ENCODE results near the gene RBM11. TPM values are rescaled to one million over a fixed set of nuclear protein-coding genes. Genes with fewer than 3 reads are reported as not detected.

The RBM11 gene
- total and polyA plus RNA-seq, 9 of the 15 experiments (the other 6 are each of a cell fraction or from before 2014, with no cell fraction given): 0.98 to 5.3 (median 2.9) TPM

DNA sequence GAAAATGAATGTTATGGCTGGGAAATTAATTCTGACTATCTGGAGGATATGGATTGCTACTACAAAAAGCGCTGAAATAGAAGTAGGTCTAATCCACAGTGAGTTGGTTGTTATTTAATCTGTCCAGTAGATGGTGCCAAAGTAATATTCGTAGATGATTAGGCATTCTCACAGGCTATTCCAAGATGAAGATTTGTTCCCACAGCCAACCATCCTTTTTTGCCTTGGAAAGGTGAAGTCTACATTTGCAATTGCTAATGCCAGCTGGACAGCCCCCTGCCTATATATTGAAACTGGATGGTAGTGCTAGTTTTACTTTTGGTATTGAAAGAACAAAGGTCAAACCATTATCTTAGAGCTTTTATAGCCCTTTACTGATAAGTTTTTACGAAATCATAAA, 43.8 kb downstream of the RBM11 start:
- 25% methylated on average over 3 of the region's 3 CpGs for WGBS (ENCODE audit: insufficient coverage, low coverage, missing lambda C conversion rate)
- intact Hi-C loops (cut with micrococcal nuclease) (loop anchor here (2.0 to 10.0 kb wide), 6 partner anchors 38 to 1333 kb away; no protein-coding TSS in a partner anchor), in situ Hi-C loops (cut with MboI) (no loop called here)
- Histone ChIP-seq H4K20me1 (replicated peaks; ENCODE audit: control insufficient read depth, insufficient read depth, low read length) (no peaks in the 10 kb centered on the region), H3K4me1 (replicated peaks in 1 of 2; ENCODE audit: control insufficient read depth in 2 of 2, insufficient read depth in 2 of 2, low read length in 2 of 2) (no peaks in the 10 kb centered on the region; a peak in 1 of 5 replicates), H3K9me1 (ENCODE audit: control insufficient read depth, insufficient read depth, low read length) (no peaks in the 10 kb centered on the region), H2AFZ (ENCODE audit: low read depth, low read length) (no peak overlapping the region), H3K9ac (ENCODE audit: insufficient read depth in 1 of 2, low read depth in 2 of 2, low read length in 2 of 2) (no peak overlapping the region), H3K9me3 (replicated peaks; ENCODE audit: control insufficient read depth, insufficient read depth, low read depth, low read length) (no peaks in the 10 kb centered on the region), H3K79me2 (ENCODE audit: control insufficient read depth, insufficient read depth, low read length) (no peaks in the 10 kb centered on the region), H3K27ac (ENCODE audit: extremely low read depth, low read depth, low read length) (no peak overlapping the region), H3K4me3 (no peak overlapping the region), H3K4me2 (ENCODE audit: insufficient read depth, low read length) (no peak overlapping the region), H3K36me3 (ENCODE audit: control insufficient read depth, insufficient read depth, low read length) (no peaks in the 10 kb centered on the region), H3K27me3 (ENCODE audit: control insufficient read depth in 2 of 2, insufficient read depth in 2 of 2, low read length in 2 of 2) (no peaks in the 10 kb centered on the region)
- ATAC-seq: peak; percentile 92
- ChIA-PET POLR2A (no interaction called here), CTCF (ENCODE audit: low intra/inter-chr PET ratio) (interaction anchor here (0.6 to 0.9 kb wide), 3 partner anchors 719 to 1293 kb away, joined by 3 read pairs; no protein-coding TSS in a partner anchor)
- peak; percentile 91 for FAIRE-seq
- DNase-seq (ENCODE audit: extremely low read depth in 1 of 4, low spot score in 3 of 4): peak; percentile 24 to 72 (median 34)
- TF ChIP-seq, protein P1, sequence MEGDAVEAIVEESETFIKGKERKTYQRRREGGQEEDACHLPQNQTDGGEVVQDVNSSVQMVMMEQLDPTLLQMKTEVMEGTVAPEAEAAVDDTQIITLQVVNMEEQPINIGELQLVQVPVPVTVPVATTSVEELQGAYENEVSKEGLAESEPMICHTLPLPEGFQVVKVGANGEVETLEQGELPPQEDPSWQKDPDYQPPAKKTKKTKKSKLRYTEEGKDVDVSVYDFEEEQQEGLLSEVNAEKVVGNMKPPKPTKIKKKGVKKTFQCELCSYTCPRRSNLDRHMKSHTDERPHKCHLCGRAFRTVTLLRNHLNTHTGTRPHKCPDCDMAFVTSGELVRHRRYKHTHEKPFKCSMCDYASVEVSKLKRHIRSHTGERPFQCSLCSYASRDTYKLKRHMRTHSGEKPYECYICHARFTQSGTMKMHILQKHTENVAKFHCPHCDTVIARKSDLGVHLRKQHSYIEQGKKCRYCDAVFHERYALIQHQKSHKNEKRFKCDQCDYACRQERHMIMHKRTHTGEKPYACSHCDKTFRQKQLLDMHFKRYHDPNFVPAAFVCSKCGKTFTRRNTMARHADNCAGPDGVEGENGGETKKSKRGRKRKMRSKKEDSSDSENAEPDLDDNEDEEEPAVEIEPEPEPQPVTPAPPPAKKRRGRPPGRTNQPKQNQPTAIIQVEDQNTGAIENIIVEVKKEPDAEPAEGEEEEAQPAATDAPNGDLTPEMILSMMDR (IDR thresholded peaks at IDR 0.05 in 2 of 3, conservative IDR thresholded peaks at IDR 0.05 in 1 of 3; ENCODE audit: insufficient read depth in 2 of 3, low read depth in 1 of 3, low read length in 3 of 3): peak; percentile 48 to 78 (median 63); a peak in 5 of 6 replicates
- TF ChIP-seq, protein P2, sequence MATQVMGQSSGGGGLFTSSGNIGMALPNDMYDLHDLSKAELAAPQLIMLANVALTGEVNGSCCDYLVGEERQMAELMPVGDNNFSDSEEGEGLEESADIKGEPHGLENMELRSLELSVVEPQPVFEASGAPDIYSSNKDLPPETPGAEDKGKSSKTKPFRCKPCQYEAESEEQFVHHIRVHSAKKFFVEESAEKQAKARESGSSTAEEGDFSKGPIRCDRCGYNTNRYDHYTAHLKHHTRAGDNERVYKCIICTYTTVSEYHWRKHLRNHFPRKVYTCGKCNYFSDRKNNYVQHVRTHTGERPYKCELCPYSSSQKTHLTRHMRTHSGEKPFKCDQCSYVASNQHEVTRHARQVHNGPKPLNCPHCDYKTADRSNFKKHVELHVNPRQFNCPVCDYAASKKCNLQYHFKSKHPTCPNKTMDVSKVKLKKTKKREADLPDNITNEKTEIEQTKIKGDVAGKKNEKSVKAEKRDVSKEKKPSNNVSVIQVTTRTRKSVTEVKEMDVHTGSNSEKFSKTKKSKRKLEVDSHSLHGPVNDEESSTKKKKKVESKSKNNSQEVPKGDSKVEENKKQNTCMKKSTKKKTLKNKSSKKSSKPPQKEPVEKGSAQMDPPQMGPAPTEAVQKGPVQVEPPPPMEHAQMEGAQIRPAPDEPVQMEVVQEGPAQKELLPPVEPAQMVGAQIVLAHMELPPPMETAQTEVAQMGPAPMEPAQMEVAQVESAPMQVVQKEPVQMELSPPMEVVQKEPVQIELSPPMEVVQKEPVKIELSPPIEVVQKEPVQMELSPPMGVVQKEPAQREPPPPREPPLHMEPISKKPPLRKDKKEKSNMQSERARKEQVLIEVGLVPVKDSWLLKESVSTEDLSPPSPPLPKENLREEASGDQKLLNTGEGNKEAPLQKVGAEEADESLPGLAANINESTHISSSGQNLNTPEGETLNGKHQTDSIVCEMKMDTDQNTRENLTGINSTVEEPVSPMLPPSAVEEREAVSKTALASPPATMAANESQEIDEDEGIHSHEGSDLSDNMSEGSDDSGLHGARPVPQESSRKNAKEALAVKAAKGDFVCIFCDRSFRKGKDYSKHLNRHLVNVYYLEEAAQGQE (IDR thresholded peaks at IDR 0.05; ENCODE audit: borderline replicate concordance): peak; percentile 69; the same call in 1 of the 2 replicates
- TF ChIP-seq, protein P2 (CRISPR knock-in tag; IDR thresholded peaks at IDR 0.05; ENCODE audit: low read depth): no peak
- TF ChIP-seq NFE2 (IDR thresholded peaks at IDR 0.05; ENCODE audit: low read depth) (peak; percentile 34; the same call in 1 of the 2 replicates), SMC3 (conservative IDR thresholded peaks at IDR 0.05; ENCODE audit: insufficient read depth, low read depth, low read length) (peak; percentile 47; the same call in 1 of the 2 replicates), SIRT6 (IDR thresholded peaks at IDR 0.05; ENCODE audit: low read depth, low read length) (no peak), CXXC5 (CRISPR knock-in tag; IDR thresholded peaks at IDR 0.05) (no peak), RAD21 (CRISPR knock-in tag; conservative IDR thresholded peaks at IDR 0.05 in 1 of 2, IDR thresholded peaks at IDR 0.05 in 1 of 2) (peak; percentile 81 to 92), STAG1 (CRISPR knock-in tag; IDR thresholded peaks at IDR 0.05; ENCODE audit: borderline replicate concordance) (peak; percentile 74; the same call in 1 of the 2 replicates)
- TF ChIP-seq, protein P3, sequence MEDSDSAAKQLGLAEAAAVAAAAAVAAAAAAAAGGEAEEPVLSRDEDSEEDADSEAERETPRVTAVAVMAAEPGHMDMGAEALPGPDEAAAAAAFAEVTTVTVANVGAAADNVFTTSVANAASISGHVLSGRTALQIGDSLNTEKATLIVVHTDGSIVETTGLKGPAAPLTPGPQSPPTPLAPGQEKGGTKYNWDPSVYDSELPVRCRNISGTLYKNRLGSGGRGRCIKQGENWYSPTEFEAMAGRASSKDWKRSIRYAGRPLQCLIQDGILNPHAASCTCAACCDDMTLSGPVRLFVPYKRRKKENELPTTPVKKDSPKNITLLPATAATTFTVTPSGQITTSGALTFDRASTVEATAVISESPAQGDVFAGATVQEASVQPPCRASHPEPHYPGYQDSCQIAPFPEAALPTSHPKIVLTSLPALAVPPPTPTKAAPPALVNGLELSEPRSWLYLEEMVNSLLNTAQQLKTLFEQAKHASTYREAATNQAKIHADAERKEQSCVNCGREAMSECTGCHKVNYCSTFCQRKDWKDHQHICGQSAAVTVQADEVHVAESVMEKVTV (CRISPR knock-in tag; IDR thresholded peaks at IDR 0.05): peak; percentile 58; the same call in 1 of the 2 replicates
- no TSS peak for BruUV-seq (replicated peaks)

Measured in K562 (cell line).